Spleen (tissue), 7 donors: ENCODE measurements around the gene ATP5F1D.

Source experiments
- POLR2A ChIP-seq, 3 donors: fragments of 450-650 bp; IDR thresholded peaks; one replicate each; pipeline ENCODE4 v1.5.1; 2017; ENCODE audit warnings: antibody characterized with exemption in 3 of 3, mild to moderate bottlenecking in 1 of 3
- TF ChIP-seq, protein P1 (sequence below), 11 experiments: fragments of 200-600 bp in 7 of 11; fragments of 450-650 bp in 4 of 11; sonication (generic) in 4 of 11; IDR thresholded peaks in 8 of 11; conservative IDR thresholded peaks in 3 of 11; 1 replicate in 7 of 11; 2 replicates in 4 of 11; pipeline versions ENCODE4 v1.4.0 to v1.8.0; 2016 to 2021; ENCODE audit warnings: antibody characterized with exemption in 11 of 11, inconsistent platforms in 4 of 11, mild to moderate bottlenecking in 1 of 11
- donor health status: DM: no; HTN: no; CAD: no; lungs with moderate emphysema.
- donor health status: DM: no; HTN: no; CAD: no.
- donor health status: DM: no; HTN: no; CAD: no.

DNA sequence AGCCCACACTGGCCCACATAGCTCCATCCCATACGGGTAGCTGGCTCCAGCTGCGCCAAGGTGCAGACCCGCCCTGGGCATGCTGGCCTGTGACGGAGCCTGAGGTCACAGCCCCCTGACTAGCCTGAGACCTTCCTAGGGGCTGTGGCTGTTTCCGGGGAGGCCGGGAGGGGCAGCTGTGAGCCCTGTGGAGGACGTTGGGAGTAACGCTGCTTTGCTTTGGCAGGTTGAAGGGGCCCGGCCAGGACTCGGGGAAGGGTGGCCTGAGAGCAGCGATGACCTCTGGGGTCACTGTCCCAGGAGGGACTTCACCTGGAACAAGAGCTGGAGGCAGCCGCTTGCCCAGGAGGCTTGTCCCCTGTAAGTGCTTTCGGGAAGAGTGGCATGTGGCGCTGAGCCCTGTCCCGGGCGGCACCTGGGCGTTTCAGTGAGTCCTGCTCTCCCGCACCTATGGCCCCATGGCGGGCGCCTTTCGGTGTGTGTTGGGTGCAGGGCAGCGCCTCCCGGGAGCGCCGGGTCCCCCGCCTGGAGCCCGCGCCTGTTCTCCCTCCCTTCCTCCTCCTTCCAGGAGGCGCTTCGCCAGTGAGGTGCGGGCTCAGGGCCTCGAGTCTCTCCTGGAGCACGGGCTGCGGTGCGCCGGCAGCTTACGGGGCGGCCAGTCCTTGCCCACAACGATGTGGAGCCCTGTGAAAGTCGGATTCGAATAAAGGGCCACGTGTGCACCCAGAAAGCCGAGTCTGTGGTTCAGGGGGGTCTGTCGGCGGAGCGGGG is 32.7 kb downstream of the ATP5F1D start:
- TF ChIP-seq, protein P1, sequence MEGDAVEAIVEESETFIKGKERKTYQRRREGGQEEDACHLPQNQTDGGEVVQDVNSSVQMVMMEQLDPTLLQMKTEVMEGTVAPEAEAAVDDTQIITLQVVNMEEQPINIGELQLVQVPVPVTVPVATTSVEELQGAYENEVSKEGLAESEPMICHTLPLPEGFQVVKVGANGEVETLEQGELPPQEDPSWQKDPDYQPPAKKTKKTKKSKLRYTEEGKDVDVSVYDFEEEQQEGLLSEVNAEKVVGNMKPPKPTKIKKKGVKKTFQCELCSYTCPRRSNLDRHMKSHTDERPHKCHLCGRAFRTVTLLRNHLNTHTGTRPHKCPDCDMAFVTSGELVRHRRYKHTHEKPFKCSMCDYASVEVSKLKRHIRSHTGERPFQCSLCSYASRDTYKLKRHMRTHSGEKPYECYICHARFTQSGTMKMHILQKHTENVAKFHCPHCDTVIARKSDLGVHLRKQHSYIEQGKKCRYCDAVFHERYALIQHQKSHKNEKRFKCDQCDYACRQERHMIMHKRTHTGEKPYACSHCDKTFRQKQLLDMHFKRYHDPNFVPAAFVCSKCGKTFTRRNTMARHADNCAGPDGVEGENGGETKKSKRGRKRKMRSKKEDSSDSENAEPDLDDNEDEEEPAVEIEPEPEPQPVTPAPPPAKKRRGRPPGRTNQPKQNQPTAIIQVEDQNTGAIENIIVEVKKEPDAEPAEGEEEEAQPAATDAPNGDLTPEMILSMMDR (IDR thresholded peaks at IDR 0.05 in 8 of 11, conservative IDR thresholded peaks at IDR 0.05 in 3 of 11): no peak
- TF ChIP-seq POLR2A (IDR thresholded peaks at IDR 0.05): no peak
